IMR-90 (cell line): Measurements from ENCODE around the gene FAM83C. TPM values are rescaled to one million over a fixed set of nuclear protein-coding genes. Genes with fewer than 3 reads are reported as not detected.
A peak's percentile ranks its signal among the peaks of the same experiment; 100 is the strongest.

Experiments used
- ATAC-seq: fragments of 200-7000 bp; cut with Tn5 transposase; 2 replicates; pipeline ENCODE4 v1.9.1; 2020; ENCODE audit warnings: low read depth, mild to moderate bottlenecking, moderate library complexity
- BruUV-seq: library from RNA; stranded (reverse); fragments of 400-500 nt; replicated peaks from 2 replicates; lab custom pipeline; 2021; lab: Mats Ljungman, UMichigan
- CTCF ChIA-PET: fragments of 300-600 bp; formaldehyde crosslinking; extraction: SDS; loops from one replicate; lab custom pipeline; 2021; ENCODE audit warnings: antibody characterized with exemption; lab: Yijun Ruan, JAX
- POLR2A ChIA-PET: fragments of 300-600 bp; sonication (Branson Sonifier 250); formaldehyde crosslinking; loops from one replicate; lab custom pipeline; 2022; ENCODE audit warnings: antibody characterized with exemption; ENCODE audit not compliant: unreplicated experiment; lab: Charles Lee
- DNase-seq: peaks from one replicate; pipeline ENCODE4 v3.0.0; 2013
- H2AFZ ChIP-seq: replicated peaks from 2 replicates; pipeline ENCODE3; 2013; ENCODE audit warnings: low read length, mild to moderate bottlenecking; ENCODE audit not compliant: poor library complexity
- H2AK5ac ChIP-seq: 2 replicates; pipeline ENCODE4 v1.6.1; 2013; ENCODE audit warnings: low read depth, low read length, inconsistent platforms
- H2AK9ac ChIP-seq: replicated peaks from 2 replicates; pipeline ENCODE3; 2013; ENCODE audit warnings: mild to moderate bottlenecking, low read depth, low read length, moderate library complexity; ENCODE audit not compliant: poor library complexity
- H2BK120ac ChIP-seq: 2 replicates; pipeline ENCODE4 v1.6.1; 2013; ENCODE audit warnings: low read depth, low read length, inconsistent platforms
- H2BK15ac ChIP-seq: 3 replicates; pipeline ENCODE4 v1.6.1; 2013; ENCODE audit warnings: low read depth, low read length, inconsistent platforms
- H2BK20ac ChIP-seq: 2 replicates; pipeline ENCODE4 v1.6.1; 2013; ENCODE audit warnings: low read depth, mild to moderate bottlenecking, inconsistent platforms, low read length, moderate library complexity
- H2BK5ac ChIP-seq: 2 replicates; pipeline ENCODE4 v1.6.1; 2013; ENCODE audit warnings: mild to moderate bottlenecking, low read depth, low read length, inconsistent platforms; ENCODE audit not compliant: poor library complexity, severe bottlenecking
- H3K14ac ChIP-seq: replicated peaks from 2 replicates; pipeline ENCODE4 v1.6.1; 2013; ENCODE audit warnings: low read depth, low read length, inconsistent platforms
- H3K18ac ChIP-seq: 2 replicates; pipeline ENCODE4 v1.6.1; 2013; ENCODE audit warnings: low read depth, low read length, control low read depth
- H3K23ac ChIP-seq: 2 replicates; pipeline ENCODE4 v1.6.1; 2013; ENCODE audit warnings: low read depth, low read length, inconsistent platforms
- H3K27ac ChIP-seq: 2 replicates; pipeline ENCODE4 v1.5.1; 2013; ENCODE audit warnings: mild to moderate bottlenecking, control low read depth, low read length; ENCODE audit not compliant: insufficient read depth
- H3K27me3 ChIP-seq: 2 replicates; pipeline ENCODE4 v1.6.1; 2013; ENCODE audit warnings: low read length; ENCODE audit not compliant: control insufficient read depth, insufficient read depth
- H3K36me3 ChIP-seq: 2 replicates; pipeline ENCODE4 v1.6.1; 2013; ENCODE audit warnings: low read length, mixed read lengths; ENCODE audit not compliant: control insufficient read depth, insufficient read depth
- H3K4ac ChIP-seq: 2 replicates; pipeline ENCODE4 v1.6.1; 2013; ENCODE audit warnings: low read depth, low read length, inconsistent platforms
- H3K4me1 ChIP-seq: 2 replicates; pipeline ENCODE4 v1.6.1; 2013; ENCODE audit warnings: low read length, mixed read lengths; ENCODE audit not compliant: control insufficient read depth, insufficient read depth
- H3K4me2 ChIP-seq: 2 replicates; pipeline ENCODE4 v1.6.1; 2013; ENCODE audit warnings: low read depth, mild to moderate bottlenecking, control low read depth, low read length, moderate library complexity
- H3K4me3 ChIP-seq: 2 replicates; pipeline ENCODE4 v1.5.1; 2013; ENCODE audit warnings: low read depth, mild to moderate bottlenecking, control low read depth, low read length, moderate library complexity; ENCODE audit not compliant: insufficient read depth
- H3K56ac ChIP-seq: 2 replicates; pipeline ENCODE4 v1.6.1; 2013; ENCODE audit warnings: low read length, inconsistent platforms; ENCODE audit not compliant: insufficient read depth; ENCODE audit errors: extremely low read depth
- H3K79me1 ChIP-seq, 2 experiments: 2 replicates each; pipeline ENCODE4 v1.6.1; 2013; ENCODE audit warnings: low read length in 2 of 2, inconsistent platforms in 1 of 2, low read depth in 1 of 2
- H3K9ac ChIP-seq: 2 replicates; pipeline ENCODE4 v1.6.1; 2013; ENCODE audit warnings: low read depth, low read length, control low read depth
- H3K9me1 ChIP-seq: 2 replicates; pipeline ENCODE4 v1.6.1; 2013; ENCODE audit warnings: low read length, inconsistent platforms; ENCODE audit not compliant: insufficient read depth
- H3K9me3 ChIP-seq: 2 replicates; pipeline ENCODE4 v1.6.1; 2013; ENCODE audit warnings: low read length; ENCODE audit not compliant: control insufficient read depth, insufficient read depth
- H4K20me1 ChIP-seq: 2 replicates; pipeline ENCODE4 v1.6.1; 2013; ENCODE audit warnings: low read length, inconsistent platforms; ENCODE audit not compliant: insufficient read depth
- H4K5ac ChIP-seq: 2 replicates; pipeline ENCODE4 v1.6.1; 2013; ENCODE audit warnings: mild to moderate bottlenecking, low read depth, low read length, control low read depth
- H4K8ac ChIP-seq, 2 experiments: 2 replicates each; pipeline ENCODE4 v1.6.1; 2013; ENCODE audit warnings: low read depth in 2 of 2, low read length in 2 of 2, control low read depth in 1 of 2, inconsistent platforms in 1 of 2
- H4K91ac ChIP-seq: 2 replicates; pipeline ENCODE4 v1.6.1; 2013; ENCODE audit warnings: low read depth, low read length, inconsistent platforms; ENCODE audit not compliant: insufficient read depth
- BHLHE40 ChIP-seq: fragments of 150-350 bp; IDR thresholded peaks from 2 replicates; pipeline ENCODE4 v1.6.1; 2016; ENCODE audit warnings: mild to moderate bottlenecking, low read depth, low read length
- FOS ChIP-seq: fragments of 150-350 bp; IDR thresholded peaks from 2 replicates; pipeline ENCODE4 v1.6.1; 2016; ENCODE audit warnings: low read depth, low read length
- MAFK ChIP-seq: IDR thresholded peaks from 2 replicates; pipeline ENCODE4 v1.6.1; 2012; ENCODE audit warnings: low read depth, low read length, improper control_type of control experiment
- MXI1 ChIP-seq: IDR thresholded peaks from 2 replicates; pipeline ENCODE4 v1.6.1; 2012; ENCODE audit warnings: low read depth, mild to moderate bottlenecking, low read length, moderate library complexity, borderline replicate concordance
- RAD21 ChIP-seq: IDR thresholded peaks from 2 replicates; pipeline ENCODE4 v1.6.1; 2012; ENCODE audit warnings: low read length, improper control_type of control experiment
- RFX5 ChIP-seq: IDR thresholded peaks from 2 replicates; pipeline ENCODE4 v1.8.0; 2012; ENCODE audit warnings: low read depth, mild to moderate bottlenecking, low read length, moderate library complexity
- SMC3 ChIP-seq: fragments of 150-350 bp; IDR thresholded peaks from 2 replicates; pipeline ENCODE4 v1.6.1; 2016; ENCODE audit warnings: low read depth, mild to moderate bottlenecking, antibody characterized with exemption, low read length, moderate library complexity
- WGBS, 2 experiments: methylation state at CpG; one replicate each; pipeline versions ENCODE4 v1.1.5 to v1.1.7; 2013; ENCODE audit warnings: missing lambda C conversion rate in 2 of 2; ENCODE audit not compliant: insufficient read length in 1 of 2; ENCODE audit errors: extremely low coverage in 2 of 2; 5-methylcytosine and 5-hydroxymethylcytosine counted together
- dilution Hi-C: fragments of 300-500 bp; cut with HindIII; formaldehyde crosslinking; loops from one replicate; pipeline ENCODE4 v1.14.3; 2018; ENCODE audit warnings: low sequenced_read_pairs; ENCODE audit not compliant: unreplicated experiment
- in situ Hi-C: fragments of 300-500 bp; cut with MboI; formaldehyde crosslinking; loops from 3 replicates; pipeline ENCODE4 v1.14.3; 2019; ENCODE audit warnings: low sequenced_read_pairs, inconsistent platforms, mixed read lengths
- intact Hi-C: fragments of 100-400 bp; cut with micrococcal nuclease; formaldehyde crosslinking; loops from 2 replicates; pipeline ENCODE4 v1.10.0; 2022
- polyA plus RNA-seq, 3 experiments: library from polyadenylated mRNA; depleted of rRNA; stranded (reverse); fragments of >200 nt; gene quantifications; 2 replicates each; pipeline ENCODE4 v1.2.3, GENCODE V29; 2012; ENCODE audit warnings: low replicate concordance in 1 of 3
- total RNA-seq: library from RNA; depleted of rRNA; stranded (reverse); fragments of >200 nt; gene quantifications from 2 replicates; pipeline ENCODE4 v1.2.3, GENCODE V29; 2012

The FAM83C gene
- total and polyA plus RNA-seq, 2 of the 4 experiments (the other 2 are of a cell fraction) = 0.02 TPM; not detected in 1

GRCh38 chr20:35284992-35285805, 7.0 kb downstream of the FAM83C start:
- peak overlapping the region; percentile 95 to 98 for H4K8ac ChIP-seq
- H4K5ac ChIP-seq = peak overlapping the region; percentile 98
- intact Hi-C loops (no loop called here), in situ Hi-C loops (no loop called here), dilution Hi-C loops (no loop called here)
- no TSS peak for BruUV-seq
- H2AK9ac ChIP-seq = peak overlapping the region; percentile 97
- H3K14ac ChIP-seq = peak overlapping the region; percentile 100
- H2BK15ac ChIP-seq = peak overlapping the region; percentile 59; the same call in 2 of the 3 replicates
- peak overlapping the region; percentile 71 for H2BK5ac ChIP-seq
- peak overlapping the region; percentile 82 for H3K4me3 ChIP-seq
- ATAC-seq (peak; percentile 10), DNase-seq (no peak)
- peak overlapping the region; percentile 96 for H2AK5ac ChIP-seq
- H3K4me1 ChIP-seq = peaks cover 5% of the 10 kb centered on the region
- peaks cover 9% of the 10 kb centered on the region for H3K36me3 ChIP-seq
- POLR2A ChIA-PET = interaction anchor here (0.5 to 1.9 kb wide), 6 partner anchors 9 to 295 kb away, joined by 3 to 5 read pairs (median 4); no protein-coding TSS in a partner anchor
- peak overlapping the region; percentile 77 for H3K56ac ChIP-seq
- peaks cover under 1 to 52% of the 10 kb centered on the region in 2 experiments for H3K79me1 ChIP-seq
- TF ChIP-seq FOS (no peak; the same call in 1 of the 2 replicates), SMC3 (no peak), MAFK (no peak), BHLHE40 (no peak), MXI1 (no peak; the same call in 1 of the 2 replicates), RAD21 (no peak), RFX5 (no peak)
- H2AFZ ChIP-seq = peak overlapping the region; percentile 97
- peak overlapping the region; percentile 94 for H3K4me2 ChIP-seq
- peak overlapping the region; percentile 68 for H3K18ac ChIP-seq
- CTCF ChIA-PET = interaction anchor here (1.2 kb wide), 1 partner anchor 19 kb away, joined by 4 read pairs; no protein-coding TSS in a partner anchor
- H4K20me1 ChIP-seq = 0 out of 2 replicates have a peak, but pooled peaks cover 4% of the 10 kb centered on the region
- peak overlapping the region; percentile 99 for H3K4ac ChIP-seq
- peak overlapping the region; percentile 95 for H4K91ac ChIP-seq
- H3K9me1 ChIP-seq = peaks cover 9% of the 10 kb centered on the region
- 17% methylated on average over 8 of the region's 19 CpGs; no CpG with 5 or more reads in 1 of the 2 experiments for WGBS, 2 experiments
- peak overlapping the region; percentile 96 for H3K23ac ChIP-seq
- H2BK20ac ChIP-seq = peak overlapping the region; percentile 73
- H3K27ac ChIP-seq = peak overlapping the region; percentile 89
- H3K27me3 ChIP-seq = no peaks in the 10 kb centered on the region
- peak overlapping the region; percentile 93 for H2BK120ac ChIP-seq
- peak overlapping the region; percentile 87 for H3K9ac ChIP-seq
- H3K9me3 ChIP-seq = no peaks in the 10 kb centered on the region
